ENCODE data around the gene NXPH3. TPM values are rescaled to one million over a fixed set of nuclear protein-coding genes. Genes with fewer than 3 reads are reported as not detected.

The NXPH3 gene
- total RNA-seq, 6 experiments from 2014 or later = 0.09 to 0.43 (median 0.21) TPM; not detected in 1

DNA sequence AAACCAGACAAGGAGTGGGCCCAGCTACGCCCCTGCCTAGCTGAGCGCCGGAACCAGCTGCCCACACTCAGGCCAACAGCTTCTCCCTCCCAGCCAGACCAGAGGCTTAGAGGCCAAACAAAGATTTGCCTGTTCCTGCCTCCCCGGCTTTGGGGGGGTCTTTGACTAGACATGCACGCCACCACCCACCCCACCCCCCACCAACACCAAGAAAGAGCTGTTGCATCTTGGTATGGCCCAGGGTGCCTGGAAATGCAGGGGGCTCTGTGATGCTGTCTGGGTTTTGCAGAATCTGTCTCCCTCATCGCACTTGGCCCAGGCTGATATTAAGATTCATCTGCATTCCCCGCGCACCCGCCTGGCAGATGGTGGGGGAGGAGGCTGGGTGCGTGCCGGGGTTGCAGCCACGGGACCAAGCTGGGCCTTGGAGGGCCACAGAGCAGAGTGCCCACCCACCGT lies 1.3 kb upstream of the NXPH3 start:
- TF ChIP-seq POLR2A (IDR thresholded peaks at IDR 0.05) = no peak
- TF ChIP-seq, protein P1, sequence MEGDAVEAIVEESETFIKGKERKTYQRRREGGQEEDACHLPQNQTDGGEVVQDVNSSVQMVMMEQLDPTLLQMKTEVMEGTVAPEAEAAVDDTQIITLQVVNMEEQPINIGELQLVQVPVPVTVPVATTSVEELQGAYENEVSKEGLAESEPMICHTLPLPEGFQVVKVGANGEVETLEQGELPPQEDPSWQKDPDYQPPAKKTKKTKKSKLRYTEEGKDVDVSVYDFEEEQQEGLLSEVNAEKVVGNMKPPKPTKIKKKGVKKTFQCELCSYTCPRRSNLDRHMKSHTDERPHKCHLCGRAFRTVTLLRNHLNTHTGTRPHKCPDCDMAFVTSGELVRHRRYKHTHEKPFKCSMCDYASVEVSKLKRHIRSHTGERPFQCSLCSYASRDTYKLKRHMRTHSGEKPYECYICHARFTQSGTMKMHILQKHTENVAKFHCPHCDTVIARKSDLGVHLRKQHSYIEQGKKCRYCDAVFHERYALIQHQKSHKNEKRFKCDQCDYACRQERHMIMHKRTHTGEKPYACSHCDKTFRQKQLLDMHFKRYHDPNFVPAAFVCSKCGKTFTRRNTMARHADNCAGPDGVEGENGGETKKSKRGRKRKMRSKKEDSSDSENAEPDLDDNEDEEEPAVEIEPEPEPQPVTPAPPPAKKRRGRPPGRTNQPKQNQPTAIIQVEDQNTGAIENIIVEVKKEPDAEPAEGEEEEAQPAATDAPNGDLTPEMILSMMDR (IDR thresholded peaks at IDR 0.05) = no peak
- H3K27ac ChIP-seq = no peak overlapping the region
- WGBS (ENCODE audit: insufficient coverage, low coverage, low lambda C conversion rate, missing lambda C conversion rate) = 50% methylated on average over 2 of the region's 13 CpGs
- peaks cover 0 to 8% (median 0%) of the 10 kb centered on the region in 4 donors for H3K4me1 ChIP-seq
- no peaks in the 10 kb centered on the region for H3K9me3 ChIP-seq
- intact Hi-C loops (cut with DNase I) = loop anchor here (5.0 to 10.0 kb wide), 3 partner anchors 123 to 210 kb away; partner anchors contain the start of gene KAT7 (in 1 of the 2)
- peaks cover 0 to 9% of the 10 kb centered on the region in 2 donors for H3K27me3 ChIP-seq
- DNase-seq (no peak), ATAC-seq (no peak)
- H3K36me3 ChIP-seq = no peaks in the 10 kb centered on the region
- no peak overlapping the region for H3K4me3 ChIP-seq

DNA sequence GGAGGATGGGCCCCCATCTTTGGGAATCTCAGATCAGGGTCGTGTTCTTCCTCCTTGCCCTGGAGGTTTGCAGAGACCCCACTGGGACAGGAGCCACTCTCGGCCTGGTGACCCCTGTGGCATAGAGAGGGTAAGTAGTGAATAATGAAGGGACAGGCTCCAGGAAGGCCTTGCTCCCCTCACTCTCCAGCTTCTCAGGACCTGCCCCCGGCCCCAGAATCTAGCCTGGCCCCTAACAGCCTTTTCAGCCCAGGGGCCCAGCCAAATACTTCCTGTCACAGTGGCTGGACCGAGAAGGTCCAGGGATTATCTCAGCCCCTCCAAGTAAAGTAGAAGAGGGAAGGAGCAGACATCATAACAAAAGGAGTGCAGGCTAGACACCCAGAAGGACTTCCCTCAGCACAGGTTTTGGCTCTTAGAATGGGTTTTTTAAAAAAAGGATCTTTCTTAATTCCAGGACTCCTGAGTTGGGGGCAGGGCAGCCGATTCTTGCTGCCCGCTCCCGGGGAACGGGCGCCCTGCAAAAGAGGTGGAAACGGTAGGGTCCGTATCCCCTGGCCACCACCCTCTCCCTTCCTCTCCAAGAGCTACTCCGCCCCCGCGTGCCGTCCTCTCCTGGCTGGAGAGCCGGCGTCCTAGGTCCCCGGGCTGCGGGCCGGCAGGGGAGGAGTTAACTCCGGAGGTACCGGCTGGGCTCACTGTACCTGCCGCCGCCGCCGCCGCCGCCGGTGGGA lies 559 bp upstream of the NXPH3 start:
- DNase-seq (no peak), ATAC-seq (no peak)
- intact Hi-C loops (cut with DNase I) = loop anchor here (5.0 to 10.0 kb wide), 3 partner anchors 122 to 210 kb away; partner anchors contain the start of gene KAT7 (in 1 of the 2)
- H3K4me1 ChIP-seq = peaks cover 0 to 8% (median 0%) of the 10 kb centered on the region in 4 donors
- peak overlapping the region in 1 of 3 donors; percentile 45 for H3K4me3 ChIP-seq
- H3K36me3 ChIP-seq = no peaks in the 10 kb centered on the region
- no peak overlapping the region for H3K27ac ChIP-seq
- WGBS (ENCODE audit: insufficient coverage, low coverage, low lambda C conversion rate, missing lambda C conversion rate) = 7% methylated on average over 20 of the region's 29 CpGs
- TF ChIP-seq POLR2A (IDR thresholded peaks at IDR 0.05) = no peak
- TF ChIP-seq, protein P1 (IDR thresholded peaks at IDR 0.05) = no peak
- H3K9me3 ChIP-seq = no peaks in the 10 kb centered on the region
- H3K27me3 ChIP-seq = peaks cover 0 to 9% of the 10 kb centered on the region in 2 donors

DNA sequence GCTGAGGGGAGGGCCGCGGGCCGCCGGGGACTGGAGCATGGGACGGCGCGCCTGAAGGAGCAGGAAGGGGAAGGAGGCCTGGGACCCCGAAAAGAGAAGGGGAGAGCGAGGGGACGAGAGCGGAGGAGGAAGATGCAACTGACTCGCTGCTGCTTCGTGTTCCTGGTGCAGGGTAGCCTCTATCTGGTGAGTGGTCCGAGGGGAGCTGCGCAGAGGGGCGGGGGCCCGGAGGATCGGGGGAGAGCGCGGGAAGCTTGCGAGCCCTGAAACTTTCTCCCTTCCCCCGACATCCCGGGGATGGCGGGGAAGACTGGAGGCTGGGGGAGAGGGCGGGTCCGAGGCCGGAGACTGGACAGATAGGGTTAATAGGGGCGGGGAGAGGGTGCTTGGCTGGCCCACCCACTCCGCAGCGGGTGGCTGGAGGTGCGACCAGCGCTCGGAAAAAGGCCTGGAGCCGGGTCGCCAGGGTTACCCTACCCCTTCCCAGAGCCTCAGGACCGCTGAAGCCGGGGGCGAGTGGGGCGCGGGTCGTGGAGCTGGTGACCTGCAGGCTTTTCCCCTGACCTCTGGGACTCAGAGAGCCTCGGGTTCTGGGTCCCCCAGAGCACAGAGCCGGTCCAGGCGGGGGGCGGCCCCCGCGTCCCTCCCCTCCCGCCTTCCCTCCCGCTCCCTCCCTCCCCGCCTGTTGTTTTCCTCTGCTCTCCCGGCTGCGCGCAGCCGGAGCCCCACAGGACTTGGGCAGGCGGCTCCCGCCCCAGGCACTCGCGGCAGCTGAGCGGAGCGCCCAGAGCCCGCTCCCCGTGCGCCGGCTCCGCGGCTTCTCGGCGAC lies 631 bp downstream of the NXPH3 start:
- peaks cover 0 to 9% of the 10 kb centered on the region in 2 donors for H3K27me3 ChIP-seq
- DNase-seq = no peak

DNA sequence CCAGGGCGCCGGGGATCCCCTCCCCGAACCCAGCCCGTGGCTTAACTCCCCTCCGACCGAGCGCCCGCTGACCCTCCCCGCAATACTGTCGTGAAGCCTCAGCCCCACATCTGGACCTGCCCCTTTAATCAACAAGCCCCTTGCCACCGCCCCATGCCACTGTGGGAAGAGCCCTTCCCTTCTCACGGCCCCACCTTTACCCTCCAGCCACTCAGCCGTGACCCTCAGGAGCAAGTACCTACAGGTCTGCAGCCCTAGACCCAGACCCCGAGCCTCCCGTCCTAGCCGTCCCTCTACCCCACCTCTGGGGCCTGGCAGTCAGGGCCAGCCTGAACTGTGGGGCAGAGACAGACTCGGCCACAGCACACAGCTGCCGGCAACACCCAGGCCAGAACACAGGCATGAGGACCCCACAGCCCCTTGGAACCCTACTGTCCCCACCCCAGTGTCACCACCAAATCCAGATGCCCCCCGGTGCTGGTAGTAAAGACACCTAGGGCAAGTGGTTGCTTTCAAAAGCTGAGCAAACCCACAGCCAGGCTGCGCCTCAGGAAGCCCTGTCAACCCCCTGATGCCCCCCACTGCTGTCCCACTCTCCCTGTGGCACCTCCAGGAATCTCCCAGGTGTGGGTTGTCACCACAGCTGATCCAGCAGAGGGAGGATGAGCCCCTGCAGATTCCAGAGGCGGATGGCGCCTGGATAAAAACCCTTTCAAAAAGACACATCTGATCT lies 1.4 kb downstream of the NXPH3 start:
- no peak for ATAC-seq
- intact Hi-C loops (cut with DNase I) = loop anchor here (10.0 kb wide), 2 partner anchors 198 to 208 kb away; partner anchors contain the start of gene KAT7 (in 1 of the 2)
- no peak for DNase-seq
- Histone ChIP-seq H3K4me3 (peak overlapping the region; percentile 28 to 45 (median 36)), H3K27ac (no peak overlapping the region), H3K4me1 (peaks cover 0 to 8% (median 0%) of the 10 kb centered on the region in 4 donors), H3K27me3 (peaks cover 0 to 9% of the 10 kb centered on the region in 2 donors), H3K36me3 (no peaks in the 10 kb centered on the region), H3K9me3 (no peaks in the 10 kb centered on the region)
- TF ChIP-seq POLR2A (IDR thresholded peaks at IDR 0.05) = no peak
- TF ChIP-seq, protein P1 (IDR thresholded peaks at IDR 0.05) = no peak
- WGBS (ENCODE audit: insufficient coverage, low coverage, low lambda C conversion rate, missing lambda C conversion rate) = 60% methylated on average over 1 of the region's 22 CpGs

More for the DNA sequence above, 631 bp downstream of the NXPH3 start:
- TF ChIP-seq POLR2A (IDR thresholded peaks at IDR 0.05) = no peak
- no peaks in the 10 kb centered on the region for H3K36me3 ChIP-seq
- peak; percentile 24 to 55 (median 38) for ATAC-seq
- H3K27ac ChIP-seq = no peak overlapping the region
- intact Hi-C loops (cut with DNase I) = loop anchor here (10.0 kb wide), 2 partner anchors 198 to 208 kb away; partner anchors contain the start of gene KAT7 (in 1 of the 2)
- no peaks in the 10 kb centered on the region for H3K9me3 ChIP-seq
- peaks cover 0 to 8% (median 0%) of the 10 kb centered on the region in 4 donors for H3K4me1 ChIP-seq
- peak overlapping the region; percentile 28 to 45 (median 36) for H3K4me3 ChIP-seq
- WGBS (ENCODE audit: insufficient coverage, low coverage, low lambda C conversion rate, missing lambda C conversion rate) = 2% methylated on average over 15 of the region's 68 CpGs
